Epidermal melanocyte (primary cell): ENCODE data around the gene PGM5.

Source experiments
- DNase-seq: peaks from one replicate; pipeline ENCODE4 v3.0.0; 2011; ENCODE audit warnings: low spot score; ENCODE audit not compliant: insufficient read length

The PGM5 gene

GRCh38 chr9:68493958-68494577 is 137.7 kb downstream of the PGM5 start:
- DNase-seq, result no peak

GRCh38 chr9:68495247-68495646 is 138.8 kb downstream of the PGM5 start:
- DNase-seq, result no peak

GRCh38 chr9:68496356-68496755 is 139.9 kb downstream of the PGM5 start:
- DNase-seq, result no peak

GRCh38 chr9:68497629-68498028 is 141.2 kb downstream of the PGM5 start:
- DNase-seq, result no peak

GRCh38 chr9:68498816-68499215 is 142.4 kb downstream of the PGM5 start:
- DNase-seq, result no peak

GRCh38 chr9:68500457-68501381 is 144.3 kb downstream of the PGM5 start:
- DNase-seq, result no peak

- DNase-seq, result no peak
These were observed 145.9 kb downstream of the PGM5 start for GRCh38 chr9:68502279-68502678.

GRCh38 chr9:68505681-68506409 is 149.4 kb downstream of the PGM5 start:
- no peak for DNase-seq

- DNase-seq, result no peak
These were observed 150.1 kb downstream of the PGM5 start for GRCh38 chr9:68506551-68506950.

- no peak for DNase-seq
These were observed 150.9 kb downstream of the PGM5 start for GRCh38 chr9:68507130-68507805.

GRCh38 chr9:68507806-68508145 is 151.4 kb downstream of the PGM5 start:
- DNase-seq, result no peak

- DNase-seq, result no peak
These were observed 152.1 kb downstream of the PGM5 start for GRCh38 chr9:68508547-68508946.

GRCh38 chr9:68509689-68510088 is 153.3 kb downstream of the PGM5 start:
- DNase-seq, result no peak

GRCh38 chr9:68513385-68513784 is 157.0 kb downstream of the PGM5 start:
- no peak for DNase-seq

GRCh38 chr9:68513981-68514380 is 157.6 kb downstream of the PGM5 start:
- no peak for DNase-seq

- DNase-seq, result no peak
These were observed 159.1 kb downstream of the PGM5 start for GRCh38 chr9:68515326-68516017.

- no peak for DNase-seq
These were observed 165.7 kb downstream of the PGM5 start for GRCh38 chr9:68522131-68522530.

GRCh38 chr9:68522954-68523353 is 166.5 kb downstream of the PGM5 start:
- no peak for DNase-seq

GRCh38 chr9:68523367-68523936 is 167.0 kb downstream of the PGM5 start:
- DNase-seq, result no peak

- DNase-seq, result no peak
These were observed 174.2 kb downstream of the PGM5 start for GRCh38 chr9:68530618-68531017.

GRCh38 chr9:68532131-68532530 is 175.7 kb downstream of the PGM5 start:
- DNase-seq, result no peak
